H1 (cell line): Measurements from ENCODE around the gene MYO5B. TPM values are rescaled to one million over a fixed set of nuclear protein-coding genes. Genes with fewer than 3 reads are reported as not detected.

ENCODE experiments used
- microRNA-seq, 2 experiments: library from miRNA; unstranded; fragments of <30 nt; microRNA quantifications; one replicate each; pipeline versions ENCODE4 to v1.2.0, GENCODE V29; 2016 to 2020; ENCODE audit warnings: borderline microRNAs expressed in 2 of 2, borderline number of aligned reads in 2 of 2, borderline replicate concordance in 1 of 2
- polyA plus RNA-seq, 7 experiments: library from polyadenylated mRNA; depleted of rRNA in 3 of 7; stranded (reverse) in 5 of 7; unstranded in 2 of 7; fragments of >200 nt in 5 of 7; fragments of 200-250 nt in 2 of 7; gene quantifications; 1 replicate in 5 of 7; 2 replicates in 1 of 7; 4 replicates in 1 of 7; pipeline versions ENCODE4 v1.2.1 to v1.2.3, GENCODE V29; 2011 to 2013; ENCODE audit warnings: missing spikeins in 2 of 7, mixed read lengths in 2 of 7
- small RNA-seq: library from polyadenylated mRNA; stranded (forward); fragments of <200 nt; extraction: miRNeasy Mini kit (QIAGEN cat#:217004); gene quantifications from one replicate; pipeline ENCODE3, GENCODE V24; 2013; ENCODE audit not compliant: insufficient read depth
- total RNA-seq: library from RNA; stranded (reverse); fragmentation: NEBNext Ultra II Directional; extraction: Animal tissue kit (Norgen Biotek cat#: 25700); gene quantifications from 2 replicates; pipeline ENCODE4 v1.2.1, GENCODE V29; 2021

MYO5B gene
- total and polyA plus RNA-seq, 2 of the 8 experiments (the other 6 are each of a cell fraction or from before 2014, with no cell fraction given) = 6.4 to 7.7 TPM

Small RNA genes within 50 kb of the gene (microRNA-seq; reads per million reads assigned to microRNA genes)
- 0 reads per million in 2 experiments for gene MIR4320

Small RNA genes within 50 kb of the gene (small RNA-seq; reads per million reads assigned to genes)
- gene RF00019 = not detected
- gene RF00283 = not detected
- not detected for gene RN7SL310P
- gene RNA5SP457 = not detected
- gene SCARNA17 = not detected

Other genes starting within 250 kb of the MYO5B start
- gene CFAP53, start 71.3 kb upstream of the MYO5B start, total RNA-seq = 0.30 and 0.34 TPM in 2 replicates
- 0.05 and 0.08 TPM in 2 replicates for gene CFAP53, start 71.3 kb upstream of the MYO5B start, polyA plus RNA-seq (2011; rRNA removed)
- 39.5 and 41.6 TPM in 2 replicates for gene MBD1, start 86.4 kb upstream of the MYO5B start, total RNA-seq
- gene MBD1, start 86.4 kb upstream of the MYO5B start, polyA plus RNA-seq (2011; rRNA removed) = 32.2 and 59.2 TPM in 2 replicates
- gene CXXC1, start 92.5 kb upstream of the MYO5B start, total RNA-seq = 73.3 and 80.9 TPM in 2 replicates
- gene CXXC1, start 92.5 kb upstream of the MYO5B start, polyA plus RNA-seq (2011; rRNA removed) = 136 and 208 TPM in 2 replicates
- 18.9 and 22.9 TPM in 2 replicates for gene SKA1, start 179.9 kb upstream of the MYO5B start, total RNA-seq
- 8.6 and 9.2 TPM in 2 replicates for gene SKA1, start 179.9 kb upstream of the MYO5B start, polyA plus RNA-seq (2011; rRNA removed)